ENCODE results near the gene TEX35. TPM values are rescaled to one million over a fixed set of nuclear protein-coding genes. Genes with fewer than 3 reads are reported as not detected.

Gene TEX35
- total RNA-seq, 4 donors from 2014 or later, result not detected

GRCh38 chr1:178539291-178539690 is 26.4 kb downstream of the TEX35 start:
- WGBS, 2 donors (ENCODE audit: low coverage in 1 of 2), result 83 to 100% methylated on average over 4 to 7 of the region's 7 CpGs
- in situ Hi-C loops (cut with MboI; ENCODE audit: low pct_ligation_motif_present in 1 of 4, low pct_unique_long_range_greater_than_20kb in 1 of 4, low sequenced_read_pairs in 3 of 4) (loop anchor here (10.0 to 25.0 kb wide), 3 partner anchors 216 to 823 kb away; partner anchors contain the start of gene AXDND1 (in 3 of the 4)), intact Hi-C loops (cut with DNase I; ENCODE audit: low total_unique reads) (loop anchor here (10.0 kb wide), 2 partner anchors 234 to 466 kb away; no protein-coding TSS in a partner anchor)
- no peak for DNase-seq
- TF ChIP-seq CTCF (IDR thresholded peaks at IDR 0.05), result no peak
- TF ChIP-seq POLR2A (IDR thresholded peaks at IDR 0.05), result no peak
- no peak for TF ChIP-seq EP300 (IDR thresholded peaks at IDR 0.05; ENCODE audit: low read depth)
- no peak for TF ChIP-seq POLR2AphosphoS5 (IDR thresholded peaks at IDR 0.05)
- no peaks in the 10 kb centered on the region for H3K9me3 ChIP-seq
- no peaks in the 10 kb centered on the region for H3K27me3 ChIP-seq
- H3K4me1 ChIP-seq, result peaks cover 12 to 42% (median 23%) of the 10 kb centered on the region in 4 donors
- no peaks in the 10 kb centered on the region for H3K36me3 ChIP-seq
- H3K4me3 ChIP-seq, result no peak overlapping the region
- H3K27ac ChIP-seq, result no peak overlapping the region

- no peak overlapping the region for H3K4me3 ChIP-seq
- H3K27ac ChIP-seq, result no peak overlapping the region
- in situ Hi-C loops (cut with MboI; ENCODE audit: low pct_ligation_motif_present in 1 of 4, low pct_unique_long_range_greater_than_20kb in 1 of 4, low sequenced_read_pairs in 3 of 4) (loop anchor here (10.0 to 25.0 kb wide), 4 partner anchors 195 to 822 kb away; partner anchors contain the start of gene AXDND1 (in 3 of the 4)), intact Hi-C loops (cut with DNase I; ENCODE audit: low total_unique reads) (no loop called here)
- H3K36me3 ChIP-seq, result no peaks in the 10 kb centered on the region
- no peaks in the 10 kb centered on the region for H3K27me3 ChIP-seq
- DNase-seq, result no peak
- peaks cover 15 to 51% (median 27%) of the 10 kb centered on the region in 4 donors for H3K4me1 ChIP-seq
- H3K9me3 ChIP-seq, result no peaks in the 10 kb centered on the region
- no peak for TF ChIP-seq EP300 (IDR thresholded peaks at IDR 0.05; ENCODE audit: low read depth)
- TF ChIP-seq POLR2AphosphoS5 (IDR thresholded peaks at IDR 0.05), result no peak
- no peak for TF ChIP-seq CTCF (IDR thresholded peaks at IDR 0.05)
- no peak for TF ChIP-seq POLR2A (IDR thresholded peaks at IDR 0.05)
- 84 to 85% methylated on average over 5 to 6 of the region's 6 CpGs for WGBS, 2 donors (ENCODE audit: low coverage in 1 of 2)
Observed at GRCh38 chr1:178540204-178540603, 27.3 kb downstream of the TEX35 start.

GRCh38 chr1:178540646-178541045 is 27.7 kb downstream of the TEX35 start:
- intact Hi-C loops (cut with DNase I; ENCODE audit: low total_unique reads), result no loop called here
- TF ChIP-seq POLR2A (IDR thresholded peaks at IDR 0.05) (no peak), CTCF (IDR thresholded peaks at IDR 0.05) (no peak), POLR2AphosphoS5 (IDR thresholded peaks at IDR 0.05) (no peak), EP300 (IDR thresholded peaks at IDR 0.05; ENCODE audit: low read depth) (no peak)
- Histone ChIP-seq H3K4me3 (no peak overlapping the region), H3K4me1 (peaks cover 15 to 51% (median 27%) of the 10 kb centered on the region in 4 donors), H3K27me3 (no peaks in the 10 kb centered on the region), H3K9me3 (no peaks in the 10 kb centered on the region), H3K27ac (no peak overlapping the region), H3K36me3 (no peaks in the 10 kb centered on the region)
- in situ Hi-C loops (cut with MboI; ENCODE audit: low pct_ligation_motif_present in 1 of 4, low pct_unique_long_range_greater_than_20kb in 1 of 4, low sequenced_read_pairs in 3 of 4), result loop anchor here (10.0 to 25.0 kb wide), 4 partner anchors 194 to 822 kb away; partner anchors contain the start of gene AXDND1 (in 3 of the 4)
- WGBS, 2 donors (ENCODE audit: low coverage in 1 of 2), result 75 to 79% methylated on average over 3 to 7 of the region's 7 CpGs
- DNase-seq, result no peak

- Histone ChIP-seq H3K36me3 (no peaks in the 10 kb centered on the region), H3K4me3 (peak overlapping the region in 2 of 4 donors; percentile 65 to 77), H3K4me1 (peaks cover 15 to 47% (median 27%) of the 10 kb centered on the region in 4 donors), H3K27ac (peak overlapping the region; percentile 89 to 96 (median 92)), H3K9me3 (no peaks in the 10 kb centered on the region), H3K27me3 (no peaks in the 10 kb centered on the region)
- WGBS, 2 donors (ENCODE audit: low coverage in 1 of 2), result 85 to 100% methylated on average over 2 to 5 of the region's 5 CpGs
- intact Hi-C loops (cut with DNase I; ENCODE audit: low total_unique reads) (no loop called here), in situ Hi-C loops (cut with MboI; ENCODE audit: low pct_ligation_motif_present in 1 of 4, low pct_unique_long_range_greater_than_20kb in 1 of 4, low sequenced_read_pairs in 3 of 4) (loop anchor here (10.0 to 25.0 kb wide), 4 partner anchors 193 to 821 kb away; partner anchors contain the start of gene AXDND1 (in 3 of the 4))
- DNase-seq, result no peak
- TF ChIP-seq POLR2A (IDR thresholded peaks at IDR 0.05) (no peak), EP300 (IDR thresholded peaks at IDR 0.05; ENCODE audit: low read depth) (no peak), CTCF (IDR thresholded peaks at IDR 0.05) (no peak), POLR2AphosphoS5 (IDR thresholded peaks at IDR 0.05) (no peak)
Observed at GRCh38 chr1:178541379-178541778, 28.5 kb downstream of the TEX35 start.

Data from transverse colon (tissue), 4 donors.